ENCODE results near the gene NSD1.

The NSD1 gene

DNA sequence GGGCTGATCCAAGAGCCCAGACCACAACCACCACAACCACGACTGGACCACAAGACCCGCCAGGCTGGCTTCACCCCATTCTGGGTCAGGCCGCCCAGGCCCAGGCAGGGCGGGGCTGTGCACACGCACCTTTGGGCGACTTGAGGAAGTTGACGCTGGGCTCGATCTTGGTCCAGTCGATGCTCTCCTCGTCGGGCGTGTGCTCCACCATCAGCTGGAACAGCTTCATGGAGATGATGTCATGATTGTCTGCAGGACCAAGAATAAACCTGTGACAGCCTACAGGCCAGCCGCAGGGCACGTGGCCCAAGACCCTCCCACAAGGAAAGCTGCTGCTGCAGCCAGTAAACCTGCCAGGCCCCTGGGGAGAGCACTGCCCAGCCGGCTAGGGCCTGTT, 200.6 kb downstream of the NSD1 start:
- in situ Hi-C loops (cut with MboI; ENCODE audit: low pct_unique_long_range_greater_than_20kb, low sequenced_read_pairs, unreplicated experiment) = no loop called here
- DNase-seq (ENCODE audit: low spot score) = no peak
- TF ChIP-seq CTCF (IDR thresholded peaks at IDR 0.05; ENCODE audit: extremely low read depth, insufficient read depth, missing control alignments) = no peak

DNA sequence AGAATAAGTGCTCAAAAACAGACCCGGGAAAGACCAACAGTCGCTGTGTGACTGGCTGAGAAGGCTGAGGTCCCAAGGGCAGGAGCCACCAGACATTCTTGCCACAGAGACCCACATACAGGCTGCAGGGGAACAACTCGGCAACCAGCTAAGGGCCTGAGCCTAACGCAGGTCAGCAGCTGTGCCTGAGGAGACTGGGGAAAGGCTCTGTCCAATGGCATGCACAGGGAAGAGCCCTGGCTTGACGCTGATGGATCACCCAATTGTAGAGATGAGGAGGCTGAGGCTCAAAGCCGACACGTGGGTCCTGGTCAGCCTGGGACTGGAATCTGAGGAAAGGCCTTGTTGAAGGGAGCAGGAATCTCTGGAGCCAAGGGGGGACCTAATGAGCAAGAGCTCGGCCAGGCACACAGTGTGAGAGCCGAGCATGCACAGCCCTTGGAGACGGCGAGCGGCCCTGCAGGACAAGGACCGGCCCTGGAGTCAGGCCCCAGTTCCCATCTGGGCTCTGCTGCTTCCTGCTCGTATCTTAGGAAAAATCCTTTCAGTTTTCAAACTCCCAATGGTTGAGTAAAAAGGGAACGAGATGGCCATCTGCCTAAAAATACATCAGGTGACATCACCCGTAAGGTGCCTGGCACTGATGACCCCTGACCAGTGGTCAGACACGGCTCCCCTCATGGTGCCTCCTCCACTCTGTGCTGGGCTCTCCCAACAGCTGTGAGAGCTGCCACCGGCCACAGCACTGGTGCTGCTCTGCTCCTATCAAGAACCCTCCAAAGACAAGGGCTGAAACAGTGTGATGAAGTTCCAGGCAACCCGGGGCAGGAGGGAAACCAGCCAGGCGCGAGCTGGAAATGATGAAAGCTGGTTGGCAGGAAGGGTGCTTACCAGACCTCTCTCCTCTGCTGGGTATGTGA, 201.5 kb downstream of the NSD1 start:
- in situ Hi-C loops (cut with MboI; ENCODE audit: low pct_unique_long_range_greater_than_20kb, low sequenced_read_pairs, unreplicated experiment) = no loop called here
- TF ChIP-seq CTCF (IDR thresholded peaks at IDR 0.05; ENCODE audit: extremely low read depth, insufficient read depth, missing control alignments) = no peak
- no peak for DNase-seq (ENCODE audit: low spot score)

GRCh38 chr5:177335701-177336065, 202.1 kb downstream of the NSD1 start:
- in situ Hi-C loops (cut with MboI; ENCODE audit: low pct_unique_long_range_greater_than_20kb, low sequenced_read_pairs, unreplicated experiment) = no loop called here
- DNase-seq (ENCODE audit: low spot score) = no peak
- TF ChIP-seq CTCF (IDR thresholded peaks at IDR 0.05; ENCODE audit: extremely low read depth, insufficient read depth, missing control alignments) = no peak

GRCh38 chr5:177336112-177336511, 202.5 kb downstream of the NSD1 start:
- TF ChIP-seq CTCF (IDR thresholded peaks at IDR 0.05; ENCODE audit: extremely low read depth, insufficient read depth, missing control alignments) = peak; percentile 41
- no peak for DNase-seq (ENCODE audit: low spot score)
- in situ Hi-C loops (cut with MboI; ENCODE audit: low pct_unique_long_range_greater_than_20kb, low sequenced_read_pairs, unreplicated experiment) = no loop called here

DNA sequence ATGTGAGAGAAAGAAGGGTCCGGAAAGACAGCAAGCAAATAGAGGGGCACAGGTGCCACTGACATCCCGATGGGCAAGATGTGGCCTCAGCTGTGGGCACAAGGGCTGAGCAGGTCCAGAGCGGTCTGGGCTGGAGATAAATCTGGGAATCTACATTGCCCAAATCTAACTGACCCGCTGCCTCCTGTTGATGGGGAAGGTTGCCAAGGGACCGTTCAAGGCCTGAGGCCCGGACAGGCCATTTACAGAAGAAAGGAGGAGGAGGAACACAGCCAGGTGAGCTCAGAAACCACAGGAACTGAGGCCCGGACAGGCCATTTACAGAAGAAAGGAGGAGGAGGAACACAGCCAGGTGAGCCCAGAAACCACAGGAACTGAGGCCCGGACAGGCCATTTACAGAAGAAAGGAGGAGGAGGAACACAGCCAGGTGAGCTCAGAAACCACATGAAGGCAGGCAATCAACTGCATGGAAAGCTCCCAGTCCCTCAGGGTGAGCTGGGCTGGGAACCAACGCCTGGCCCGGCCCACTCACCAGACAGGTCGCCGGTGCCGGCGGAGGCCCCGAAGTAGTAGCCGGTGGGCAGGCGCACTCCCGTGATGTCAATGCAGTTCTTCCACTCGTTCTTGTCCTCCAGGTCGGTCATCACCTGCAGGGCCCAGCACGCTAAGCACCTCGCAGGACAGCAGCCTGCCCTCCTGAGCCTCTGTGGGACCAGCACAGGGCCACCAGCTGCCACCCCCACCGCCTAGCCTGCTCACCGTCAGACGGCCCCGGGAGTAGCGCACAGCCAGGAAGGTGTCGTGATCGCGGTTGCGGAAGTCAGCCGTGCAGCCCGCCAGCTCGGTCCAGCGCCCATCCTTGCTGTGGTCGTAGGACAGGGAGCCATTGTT, 203.3 kb downstream of the NSD1 start:
- no peak for TF ChIP-seq CTCF (IDR thresholded peaks at IDR 0.05; ENCODE audit: extremely low read depth, insufficient read depth, missing control alignments)
- in situ Hi-C loops (cut with MboI; ENCODE audit: low pct_unique_long_range_greater_than_20kb, low sequenced_read_pairs, unreplicated experiment) = no loop called here
- DNase-seq (ENCODE audit: low spot score) = no peak

GRCh38 chr5:177338251-177339106, 204.9 kb downstream of the NSD1 start:
- DNase-seq (ENCODE audit: low spot score) = no peak
- no peak for TF ChIP-seq CTCF (IDR thresholded peaks at IDR 0.05; ENCODE audit: extremely low read depth, insufficient read depth, missing control alignments)
- in situ Hi-C loops (cut with MboI; ENCODE audit: low pct_unique_long_range_greater_than_20kb, low sequenced_read_pairs, unreplicated experiment) = no loop called here

All from GM13977 (cell line).